Activated CD4-positive, CD25-positive, alpha-beta regulatory T cell treated with anti-CD3 and anti-CD28 coated beads, Interleukin-2, amount 50 U/mL, for 24 hours (primary cell): ENCODE measurements around the gene JMJD8.

Experiments
- ATAC-seq, 2 donors: fragments of 150-1000 bp; cut with Tn5 transposase; one replicate each; pipeline ENCODE4 v1.10.0; 2021; ENCODE audit warnings: mild to moderate bottlenecking in 1 of 2, moderate library complexity in 1 of 2

The JMJD8 gene

DNA sequence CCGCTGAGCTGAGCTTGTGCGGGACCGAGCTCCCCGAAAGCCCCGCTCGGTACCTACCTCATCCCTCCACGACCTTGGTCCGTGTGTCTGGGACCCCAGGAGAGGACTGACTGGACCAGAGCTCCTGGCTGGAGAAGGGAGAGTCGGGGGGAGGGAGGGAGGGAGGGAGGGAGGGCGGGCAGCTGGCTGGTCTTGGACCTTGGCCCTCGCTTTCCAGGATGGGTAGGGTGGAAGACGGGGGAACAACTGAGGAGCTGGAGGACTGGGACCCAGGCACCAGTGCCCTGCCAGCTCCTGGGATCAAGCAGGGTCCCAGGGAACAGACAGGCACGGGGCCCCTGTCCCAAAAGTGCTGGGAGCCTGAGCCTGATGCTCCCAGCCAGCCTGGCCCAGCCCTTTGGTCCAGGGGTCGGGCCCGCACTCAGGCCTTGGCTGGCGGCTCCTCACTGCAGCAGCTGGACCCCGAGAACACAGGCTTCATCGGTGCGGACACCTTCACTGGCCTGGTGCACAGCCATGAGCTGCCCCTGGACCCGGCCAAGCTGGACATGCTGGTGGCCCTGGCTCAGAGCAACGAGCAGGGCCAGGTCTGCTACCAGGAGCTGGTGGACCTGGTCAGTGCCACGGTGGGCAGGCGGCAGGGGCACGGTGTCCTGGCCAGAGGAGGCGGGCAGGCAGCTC, 8.1 kb downstream of the JMJD8 start:
- no peak for ATAC-seq

DNA sequence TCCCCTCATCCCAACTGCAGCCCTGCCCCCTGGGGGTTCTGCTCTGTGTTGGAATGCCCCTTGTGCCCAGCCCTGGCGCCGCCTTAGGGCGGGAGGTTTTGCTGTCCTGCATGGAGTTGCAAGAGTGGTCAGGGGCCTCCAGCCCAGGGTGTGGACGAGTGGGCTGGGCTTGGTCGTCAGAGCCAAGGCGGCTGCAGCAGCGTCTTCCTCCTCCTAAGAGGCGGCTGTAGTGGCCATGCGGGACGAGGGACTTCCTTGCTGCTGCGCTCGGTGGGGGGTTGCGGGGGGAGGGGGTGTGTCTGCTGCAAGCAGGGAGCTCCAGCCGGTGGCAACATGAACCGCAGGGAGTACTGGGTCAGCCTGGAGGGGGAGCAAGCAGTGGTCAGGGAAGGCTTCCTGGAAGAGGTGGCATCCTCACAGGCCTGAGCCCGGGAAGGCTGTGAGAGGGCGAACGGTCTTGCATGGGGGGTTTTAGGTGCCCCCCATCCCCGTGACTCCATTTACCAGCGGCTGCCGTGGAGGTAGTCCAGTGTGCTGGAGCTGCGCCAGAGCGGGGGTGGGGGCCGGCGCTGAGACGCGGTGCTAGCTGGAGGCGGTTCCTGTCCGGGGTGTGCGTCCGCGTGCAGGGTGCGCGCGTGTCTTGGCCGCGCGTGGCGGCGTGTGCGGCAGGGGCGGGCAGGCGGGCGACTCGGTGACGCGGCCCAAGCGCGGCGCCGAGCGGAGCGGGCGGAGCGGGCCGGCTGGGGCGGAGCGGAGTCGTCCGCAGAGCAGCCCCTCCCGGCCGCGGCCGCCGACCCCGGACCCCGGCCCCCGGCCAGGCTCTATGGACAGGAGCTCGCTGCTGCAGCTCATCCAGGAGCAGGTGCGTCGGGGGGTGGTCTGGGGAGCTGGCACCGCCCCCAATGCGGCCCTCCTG, 8.9 kb downstream of the JMJD8 start, which contains the start of gene RHBDL1:
TSS of gene RHBDL1 (plus strand) at position 704 of the 916 bp plus-strand sequence. CDS start at position 824, 120 bp downstream.
- ATAC-seq: no peak

DNA sequence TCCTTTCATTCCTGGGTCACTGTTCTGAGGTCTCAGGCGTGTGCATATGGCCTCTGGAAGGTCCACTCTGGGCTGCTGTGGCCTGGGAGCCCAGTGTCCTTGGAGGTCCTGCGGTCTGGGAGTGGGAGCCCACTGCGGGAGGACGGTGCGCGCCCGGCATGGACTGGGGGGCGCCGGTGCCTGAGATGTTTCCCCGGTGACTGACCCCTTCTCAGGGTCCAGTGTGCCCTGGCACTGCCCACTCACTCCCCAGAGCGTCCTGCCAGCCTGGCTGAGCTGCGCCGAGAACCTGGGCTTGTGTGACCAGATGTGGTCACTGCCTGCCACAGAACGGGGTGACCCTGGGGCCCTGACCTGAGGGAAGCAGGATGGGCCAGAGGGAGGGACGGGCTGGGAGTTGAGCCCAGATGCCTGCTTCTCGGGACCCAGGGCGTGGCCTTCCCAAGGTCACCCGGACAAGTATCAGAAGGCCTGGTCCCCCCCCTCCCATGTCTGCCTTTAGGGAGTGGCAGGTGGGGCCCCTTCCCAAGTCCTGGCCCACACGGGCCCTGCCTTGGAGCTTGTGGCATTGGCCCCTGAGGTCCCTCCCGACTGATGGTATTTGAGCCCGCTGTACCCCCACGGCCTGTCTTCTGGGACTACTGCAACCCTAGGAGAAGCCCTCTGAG, 9.8 kb downstream of the JMJD8 start:
- ATAC-seq: no peak

DNA sequence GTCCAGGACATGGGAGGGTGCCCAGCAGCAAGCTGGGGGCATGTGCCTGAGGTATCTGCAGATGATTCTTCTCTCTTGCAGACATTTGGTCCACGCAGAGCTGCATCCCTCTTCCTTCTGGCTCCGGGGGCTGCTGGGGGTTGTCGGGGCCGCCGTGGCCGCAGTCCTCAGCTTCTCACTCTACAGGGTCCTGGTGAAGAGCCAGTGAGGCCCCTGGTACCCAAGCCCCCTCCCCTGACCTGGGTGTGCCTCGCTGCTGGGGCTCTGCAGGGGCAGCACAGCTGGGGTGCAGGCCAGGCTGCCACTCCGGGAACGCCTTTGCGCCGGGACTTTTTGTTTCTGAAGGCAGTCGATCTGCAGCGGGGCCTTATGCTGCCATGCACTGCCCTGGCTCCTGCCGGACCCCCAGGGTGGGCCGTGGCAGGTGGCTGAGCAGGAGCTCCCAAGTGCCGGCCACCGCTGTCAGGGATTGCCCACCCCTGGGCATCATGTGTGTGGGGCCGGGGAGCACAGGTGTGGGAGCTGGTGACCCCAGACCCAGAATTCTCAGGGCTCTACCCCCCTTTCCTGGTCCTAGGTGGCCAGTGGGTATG, 10.6 kb downstream of the JMJD8 start:
- no peak for ATAC-seq

DNA sequence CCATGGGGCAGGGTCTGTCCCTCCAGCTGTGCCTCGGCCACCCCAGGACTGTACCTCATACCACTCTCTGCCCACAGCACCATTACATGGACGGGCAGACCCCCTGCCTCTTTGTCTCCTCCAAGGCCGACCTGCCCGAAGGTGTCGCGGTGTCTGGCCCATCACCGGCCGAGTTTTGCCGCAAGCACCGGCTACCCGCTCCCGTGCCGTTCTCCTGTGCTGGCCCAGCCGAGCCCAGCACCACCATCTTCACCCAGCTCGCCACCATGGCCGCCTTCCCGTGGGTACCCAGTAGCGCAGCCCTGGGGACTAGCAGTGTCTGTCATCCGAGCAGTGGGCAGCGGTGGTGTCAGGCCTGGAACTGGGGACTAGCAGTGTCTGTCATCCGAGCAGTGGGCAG, 11.3 kb downstream of the JMJD8 start:
- ATAC-seq: no peak

DNA sequence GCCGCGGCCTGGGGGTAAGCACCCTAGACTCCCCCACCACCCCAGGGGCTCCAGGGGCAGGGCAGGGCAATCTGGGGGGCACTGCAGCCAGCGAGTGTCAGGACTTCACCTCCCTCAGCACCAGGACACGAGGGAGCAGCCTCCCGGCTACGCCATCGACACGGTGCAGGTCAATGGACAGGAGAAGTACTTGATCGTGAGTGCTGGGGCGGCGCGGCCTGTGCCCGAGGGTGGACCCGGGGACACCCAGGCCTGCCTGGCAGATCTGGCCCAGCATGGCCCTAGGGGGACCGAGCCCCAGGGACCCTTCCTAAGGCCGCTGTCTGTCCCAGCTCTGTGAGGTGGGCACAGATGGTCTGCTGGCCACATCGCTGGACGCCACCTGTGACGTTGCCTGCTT, 11.8 kb downstream of the JMJD8 start:
- no peak for ATAC-seq

DNA sequence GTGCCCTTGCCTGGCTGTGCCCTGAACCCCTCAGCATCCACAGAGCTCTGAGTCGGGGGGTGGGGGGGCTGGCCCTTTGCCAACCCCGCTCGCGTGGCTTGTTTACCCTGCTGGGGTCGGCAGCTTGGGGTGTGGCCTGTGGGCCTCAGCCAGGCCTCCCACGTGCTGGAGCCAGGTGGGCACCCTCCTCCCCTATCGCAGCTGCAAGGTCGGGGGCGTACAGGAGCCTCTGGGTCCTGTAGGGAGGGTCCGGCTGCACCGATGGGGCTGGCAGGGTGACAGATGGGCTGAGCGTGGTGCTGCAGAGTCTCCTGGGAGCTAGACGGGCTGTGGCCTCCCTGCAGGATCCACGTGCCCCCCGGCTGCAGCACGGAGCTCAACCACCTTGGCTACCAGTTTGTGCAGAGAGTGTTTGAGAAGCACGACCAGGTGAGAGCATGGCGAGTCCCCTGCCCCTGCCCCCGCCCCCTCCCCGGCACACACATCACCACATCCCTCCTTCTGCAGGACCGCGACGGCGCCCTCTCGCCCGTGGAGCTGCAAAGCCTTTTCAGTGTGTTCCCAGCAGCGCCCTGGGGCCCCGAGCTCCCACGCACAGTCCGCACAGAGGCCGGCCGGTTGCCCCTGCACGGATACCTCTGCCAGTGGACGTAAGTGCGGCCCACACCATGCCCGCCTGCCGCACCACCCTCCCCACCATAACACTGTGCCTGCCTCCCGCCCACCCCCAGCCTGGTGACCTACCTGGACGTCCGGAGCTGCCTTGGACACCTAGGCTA, 12.6 kb downstream of the JMJD8 start:
- no peak for ATAC-seq

DNA sequence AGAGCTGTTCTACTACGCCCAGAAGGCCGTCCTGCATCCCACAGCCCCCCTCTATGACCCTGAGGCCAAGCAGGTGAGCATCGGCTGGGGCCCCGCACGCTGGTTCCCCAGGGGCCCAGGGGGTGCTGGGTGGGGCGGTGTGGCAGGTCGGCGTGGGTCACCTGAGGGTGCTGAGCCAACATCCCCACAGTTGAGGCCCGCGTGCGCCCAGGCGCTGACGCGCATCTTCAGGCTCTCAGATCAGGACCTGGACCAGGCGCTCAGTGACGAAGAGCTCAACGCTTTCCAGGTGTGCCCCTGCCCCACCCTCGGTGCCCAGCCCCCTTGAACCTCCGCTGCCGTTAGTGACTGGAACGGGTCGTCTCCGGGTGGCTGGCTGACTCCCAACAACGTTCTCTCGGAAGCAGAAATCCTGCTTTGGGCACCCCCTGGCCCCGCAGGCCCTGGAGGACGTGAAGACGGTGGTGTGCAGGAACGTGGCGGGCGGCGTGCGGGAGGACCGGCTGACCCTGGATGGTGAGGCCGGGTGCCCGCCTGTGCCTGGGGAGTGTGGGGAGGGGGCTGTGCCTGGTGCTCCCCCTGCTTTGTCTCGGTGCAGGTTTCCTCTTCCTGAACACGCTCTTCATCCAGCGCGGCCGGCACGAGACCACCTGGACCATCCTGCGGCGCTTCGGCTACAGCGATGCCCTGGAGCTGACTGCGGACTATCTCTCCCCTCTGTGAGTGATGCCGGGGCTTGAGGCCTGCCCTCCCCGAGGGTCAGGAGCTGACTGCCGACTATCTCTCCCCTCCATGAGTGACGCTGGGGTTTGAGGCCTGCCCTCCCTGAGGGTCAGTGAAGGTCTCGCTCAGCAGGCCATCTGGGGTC, 13.4 kb downstream of the JMJD8 start:
- no peak for ATAC-seq

DNA sequence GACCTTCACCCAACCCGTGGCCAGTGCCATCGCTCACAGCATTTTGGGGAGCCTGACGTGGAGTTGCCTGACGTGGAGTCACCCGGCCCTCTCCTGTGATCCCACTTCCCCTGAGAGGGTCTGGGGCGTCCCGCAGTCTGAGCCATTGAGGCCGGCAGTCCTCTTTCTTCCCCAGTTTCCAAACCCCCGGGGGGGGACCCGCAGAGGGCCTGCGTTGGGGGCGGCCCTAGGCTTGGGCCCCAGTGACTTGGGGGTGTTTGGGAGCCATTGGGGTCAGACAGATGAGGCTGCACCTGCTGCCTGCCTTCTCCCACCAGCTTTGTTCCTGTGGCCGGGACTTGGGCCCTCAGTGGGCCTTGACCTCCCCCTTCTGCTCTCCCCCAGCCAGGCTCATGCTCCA, 14.5 kb downstream of the JMJD8 start:
- no peak for ATAC-seq

DNA sequence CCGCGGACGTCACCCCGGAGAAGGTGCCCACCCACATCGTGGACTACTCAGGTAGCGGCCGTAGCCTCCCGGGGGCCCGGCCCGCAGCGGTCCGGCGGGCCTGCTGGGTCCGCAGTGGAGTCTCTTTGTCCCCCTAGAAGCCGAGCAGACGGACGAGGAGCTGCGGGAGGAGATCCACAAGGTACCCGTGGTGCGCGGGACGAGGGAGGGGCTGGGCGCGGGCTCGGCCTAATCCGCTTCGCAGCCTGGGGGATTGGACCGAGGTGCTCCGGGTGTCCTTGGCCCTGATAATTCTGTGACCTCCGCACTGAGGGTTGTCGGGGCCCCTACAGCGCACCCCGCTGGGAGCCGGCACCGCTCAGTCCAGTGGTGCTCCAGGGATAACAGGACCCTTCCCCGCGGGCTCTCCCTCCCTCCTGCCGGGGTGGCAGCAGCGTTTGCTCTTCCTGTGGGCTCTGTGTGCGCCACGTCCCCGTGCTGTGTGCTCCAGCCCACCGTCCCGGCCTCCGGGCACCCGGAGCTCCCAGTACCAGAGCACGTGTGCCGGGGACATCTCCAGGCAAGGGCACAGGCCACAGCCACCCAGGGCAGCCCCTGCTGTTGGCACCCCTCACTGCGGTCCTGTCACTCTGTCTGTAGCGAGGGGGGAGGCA, 15.5 kb downstream of the JMJD8 start:
- no peak for ATAC-seq

DNA sequence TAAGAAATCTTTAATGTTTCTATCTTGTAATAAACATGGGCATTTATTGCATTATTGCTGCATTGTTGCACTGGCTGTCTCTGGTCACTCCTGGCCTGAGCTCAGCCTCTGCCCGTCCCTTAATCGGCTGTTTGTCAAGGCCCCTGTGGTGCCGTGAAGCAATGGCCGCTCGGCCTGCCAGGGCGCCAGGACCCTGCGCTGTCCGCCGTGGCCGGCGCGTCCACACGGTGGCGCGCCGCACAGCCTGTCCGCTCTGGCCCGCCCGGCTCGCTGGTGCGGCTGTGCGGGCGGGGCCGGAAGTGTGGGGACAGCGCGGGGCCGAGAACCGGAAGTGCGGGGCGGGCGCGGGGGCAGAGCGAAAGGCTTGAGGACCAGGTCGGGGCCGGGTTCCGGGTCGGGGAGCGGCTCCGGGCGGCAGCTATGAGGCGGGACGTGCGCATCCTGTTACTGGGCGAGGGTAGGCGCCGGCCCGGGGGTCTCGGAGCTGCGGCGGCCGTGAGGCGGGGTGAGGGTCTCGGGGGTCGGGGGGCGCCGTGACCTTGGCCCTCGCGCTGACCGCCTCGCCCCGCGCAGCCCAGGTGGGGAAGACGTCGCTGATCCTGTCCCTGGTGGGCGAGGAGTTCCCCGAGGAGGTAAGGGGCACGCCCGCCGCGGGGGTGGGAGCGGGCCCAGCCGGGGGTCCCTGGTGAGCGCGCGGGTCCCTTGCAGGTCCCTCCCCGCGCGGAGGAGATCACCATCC, 16.2 kb downstream of the JMJD8 start, which contains the start of gene RHOT2:
TSS of gene RHOT2 (plus strand) at position 353 of the 739 bp plus-strand sequence. CDS start at position 421, 68 bp downstream.
- ATAC-seq: peak; percentile 98

DNA sequence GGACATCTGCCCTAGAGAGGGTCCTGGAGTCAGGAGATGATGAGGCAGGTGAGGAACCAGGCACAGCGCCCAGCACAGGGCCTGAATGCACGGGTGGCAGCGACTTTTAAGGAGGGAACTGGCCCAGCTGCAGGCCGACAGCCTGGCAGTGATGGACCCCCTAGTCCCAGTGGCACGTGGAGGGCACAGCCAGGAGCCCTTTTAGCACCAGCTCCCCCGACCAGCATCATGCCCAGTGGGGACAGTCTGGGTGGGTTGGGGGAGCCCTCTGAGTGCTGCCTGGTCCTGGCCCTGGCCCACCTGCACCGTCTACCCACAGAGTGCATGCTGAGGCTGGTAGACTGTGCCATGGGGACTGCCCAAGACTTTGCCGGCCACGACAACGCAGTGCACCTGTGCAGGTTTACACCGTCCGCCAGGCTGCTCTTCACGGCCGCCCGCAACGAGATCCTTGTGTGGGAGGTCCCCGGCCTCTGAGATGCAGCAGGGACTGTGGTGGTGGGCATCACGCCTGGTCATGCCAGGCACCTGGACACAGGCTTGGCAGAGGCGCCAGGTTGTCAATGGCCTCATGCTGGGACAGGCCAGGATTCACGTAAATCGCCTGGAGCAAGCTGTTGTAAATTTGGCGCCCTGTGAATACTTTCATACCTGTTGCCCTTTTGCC, 16.9 kb downstream of the JMJD8 start:
- ATAC-seq: no peak

DNA sequence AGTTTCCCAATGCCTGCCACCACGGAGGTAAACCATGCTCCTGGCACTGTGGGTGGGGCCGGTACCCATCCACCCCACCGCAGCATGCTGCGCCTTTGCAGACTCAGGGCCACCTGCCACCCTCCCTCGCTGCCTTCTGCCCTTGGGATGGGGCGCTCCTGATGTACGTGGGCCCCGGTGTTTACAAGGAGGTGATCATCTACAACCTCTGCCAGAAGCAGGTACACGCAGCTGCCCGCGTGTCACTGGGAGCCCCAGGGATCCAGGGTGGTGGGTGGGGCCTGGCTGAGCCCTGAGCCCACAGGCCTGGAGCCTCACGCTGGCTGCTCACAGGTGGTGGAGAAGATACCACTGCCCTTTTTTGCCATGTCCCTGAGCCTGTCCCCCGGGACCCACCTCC, 17.6 kb downstream of the JMJD8 start:
- no peak for ATAC-seq

DNA sequence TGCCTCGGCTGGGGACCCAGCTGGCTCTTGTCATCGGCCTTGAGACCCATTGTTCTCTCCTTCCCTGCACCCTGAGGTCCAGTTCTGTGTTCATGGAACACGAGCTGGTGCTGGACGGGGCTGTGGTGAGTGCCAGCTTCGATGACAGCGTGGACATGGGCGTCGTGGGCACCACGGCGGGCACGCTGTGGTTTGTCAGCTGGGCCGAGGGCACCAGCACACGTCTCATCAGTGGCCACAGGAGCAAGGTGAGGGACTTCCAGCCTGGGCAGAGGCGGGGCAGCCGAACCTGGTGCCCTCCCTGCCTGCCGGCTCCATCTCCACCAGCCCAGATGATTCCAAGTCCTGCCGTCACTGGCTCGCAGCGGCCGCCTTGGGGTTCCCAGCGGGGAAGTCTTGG, 21.5 kb downstream of the JMJD8 start:
- ATAC-seq: no peak

DNA sequence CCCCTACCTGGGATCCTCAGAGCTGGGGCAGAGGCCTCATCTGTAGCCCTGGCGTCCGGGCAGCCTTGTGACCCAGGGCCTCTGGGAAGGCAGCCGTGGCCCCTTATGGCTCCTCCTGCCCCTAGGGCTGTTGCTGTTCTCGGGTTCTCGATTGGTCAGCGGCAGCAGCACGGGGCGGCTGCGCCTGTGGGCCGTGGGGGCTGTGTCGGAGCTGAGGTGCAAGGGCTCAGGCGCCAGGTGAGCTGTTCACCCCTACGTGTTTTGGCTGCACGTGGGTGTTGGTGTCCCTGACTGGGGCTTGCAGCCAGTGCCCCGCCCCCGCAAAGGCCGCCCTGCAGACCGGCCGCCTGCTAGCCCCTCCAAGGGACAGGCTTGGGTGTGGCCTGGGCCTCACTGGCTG, 22.0 kb downstream of the JMJD8 start:
- ATAC-seq: no peak

DNA sequence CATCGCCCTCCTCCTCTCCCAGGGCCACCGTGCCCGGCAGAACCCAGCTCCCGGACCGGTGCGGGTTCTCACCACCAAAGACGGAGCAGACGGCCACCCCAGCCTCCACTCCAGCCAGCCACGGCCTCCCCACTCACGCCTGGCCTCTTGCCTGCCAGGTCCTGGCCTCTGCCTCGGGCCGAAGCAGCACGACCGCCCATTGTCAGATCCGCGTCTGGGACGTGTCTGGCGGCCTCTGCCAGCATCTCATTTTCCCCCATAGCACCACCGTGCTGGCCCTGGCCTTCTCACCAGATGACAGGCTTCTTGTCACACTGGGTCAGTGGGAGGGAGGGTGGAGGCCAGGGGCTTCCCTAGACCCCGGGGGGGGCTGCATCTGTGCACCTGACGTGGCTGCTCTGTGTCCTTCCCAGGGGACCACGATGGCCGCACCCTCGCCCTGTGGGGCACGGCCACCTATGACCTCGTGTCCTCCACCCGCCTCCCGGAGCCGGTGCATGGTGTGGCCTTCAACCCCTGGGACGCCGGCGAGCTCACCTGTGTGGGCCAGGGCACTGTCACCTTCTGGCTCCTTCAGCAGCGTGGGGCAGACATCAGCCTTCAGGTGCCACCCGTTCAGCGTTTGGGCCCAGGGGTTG, 22.8 kb downstream of the JMJD8 start:
- ATAC-seq: no peak

DNA sequence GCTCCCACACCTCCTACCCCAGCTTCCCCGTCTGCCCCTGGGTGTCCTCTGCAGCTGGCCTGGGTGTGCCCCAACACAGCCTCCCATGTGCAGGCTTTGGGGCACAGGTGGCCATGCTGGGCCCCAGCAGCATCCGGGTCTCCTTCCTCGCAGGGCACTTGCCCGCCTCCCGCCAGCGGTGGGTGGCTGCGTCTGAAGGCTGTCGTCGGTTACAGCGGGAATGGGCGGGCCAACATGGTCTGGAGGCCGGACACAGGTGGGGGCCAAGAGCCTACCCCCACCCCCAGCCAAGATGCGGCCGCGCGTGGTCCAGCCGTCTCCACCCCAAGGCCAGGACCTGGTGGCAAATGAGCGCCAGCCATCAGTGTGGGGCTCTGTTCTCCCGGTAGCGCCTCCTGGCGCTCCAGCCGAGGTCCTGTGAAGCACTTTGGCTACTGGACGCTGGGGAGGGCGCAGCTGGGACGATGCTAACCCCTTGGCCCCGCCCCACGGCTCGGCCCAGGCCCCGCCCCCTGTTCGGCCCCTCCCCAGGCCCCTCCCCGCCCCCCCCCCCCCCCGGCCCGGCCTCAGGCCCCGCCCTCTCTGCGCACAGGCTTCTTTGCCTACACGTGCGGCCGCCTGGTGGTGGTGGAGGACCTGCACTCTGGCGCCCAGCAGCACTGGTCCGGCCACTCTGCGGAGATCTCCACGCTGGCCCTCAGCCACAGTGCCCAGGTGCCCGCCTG, 23.5 kb downstream of the JMJD8 start:
- ATAC-seq: peak; percentile 49 to 69

DNA sequence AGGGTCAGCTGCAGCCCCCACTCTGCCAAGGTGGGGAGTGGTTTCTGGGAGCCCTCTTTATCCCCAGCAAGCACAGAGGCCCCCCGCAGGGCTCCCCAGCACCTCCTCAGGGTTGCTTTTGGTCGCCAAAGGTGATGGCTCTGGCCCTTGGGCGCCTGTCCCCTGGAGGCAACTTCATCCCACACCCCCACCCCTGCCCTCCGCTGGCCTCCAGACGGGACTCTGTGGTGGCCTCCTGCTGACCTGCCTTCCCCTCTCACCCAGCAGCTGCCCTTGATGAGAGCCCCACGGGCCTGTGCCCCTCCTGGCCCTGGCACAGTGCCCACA, 24.0 kb downstream of the JMJD8 start:
- ATAC-seq: no peak
